HG03558 (cell line): Measurements from ENCODE around the gene PDE8B.

Experiments
- ATAC-seq: cut with Tn5 transposase; IDR thresholded peaks from one replicate; pipeline ENCODE4 v1.9.1; 2021; ENCODE audit warnings: moderate number of reproducible peaks; ENCODE audit not compliant: unreplicated experiment; ENCODE audit errors: extremely low read depth

PDE8B gene

GRCh38 chr5:77182367-77182766 lies 28.1 kb upstream of the PDE8B start:
- ATAC-seq = no peak

GRCh38 chr5:77186652-77187370 lies 23.7 kb upstream of the PDE8B start:
- ATAC-seq = no peak

- ATAC-seq = no peak
Observed at GRCh38 chr5:77189421-77189820, 21.1 kb upstream of the PDE8B start.

GRCh38 chr5:77192441-77193050 lies 17.9 kb upstream of the PDE8B start:
- no peak for ATAC-seq

- no peak for ATAC-seq
Observed at GRCh38 chr5:77194762-77195161, 15.7 kb upstream of the PDE8B start.

- no peak for ATAC-seq
Observed at GRCh38 chr5:77197840-77198554, 12.5 kb upstream of the PDE8B start.

GRCh38 chr5:77200663-77201062 lies 9.8 kb upstream of the PDE8B start:
- ATAC-seq = no peak

GRCh38 chr5:77202145-77202544 lies 8.3 kb upstream of the PDE8B start:
- no peak for ATAC-seq

- no peak for ATAC-seq
Observed at GRCh38 chr5:77204967-77205366, 5.5 kb upstream of the PDE8B start.

GRCh38 chr5:77208507-77209163 lies 1.8 kb upstream of the PDE8B start:
- ATAC-seq = no peak

GRCh38 chr5:77209495-77210090 lies 887 bp upstream of the PDE8B start:
- ATAC-seq = no peak

- no peak for ATAC-seq
Observed at GRCh38 chr5:77210964-77211690, 647 bp downstream of the PDE8B start.

GRCh38 chr5:77211691-77212047 lies 1.2 kb downstream of the PDE8B start:
- ATAC-seq = no peak

GRCh38 chr5:77213601-77214000 lies 3.1 kb downstream of the PDE8B start:
- ATAC-seq = no peak

- ATAC-seq = no peak
Observed at GRCh38 chr5:77214151-77214550, 3.7 kb downstream of the PDE8B start.

GRCh38 chr5:77218263-77218662 lies 7.8 kb downstream of the PDE8B start:
- ATAC-seq = no peak

GRCh38 chr5:77221115-77221514 lies 10.6 kb downstream of the PDE8B start:
- no peak for ATAC-seq

GRCh38 chr5:77222722-77223121 lies 12.2 kb downstream of the PDE8B start:
- no peak for ATAC-seq

GRCh38 chr5:77223653-77224052 lies 13.2 kb downstream of the PDE8B start:
- ATAC-seq = no peak
